ENCODE measurements around the gene ZBED1.
"Not testable (repeated sequence)": the region's sequence is repeated elsewhere in the genome, so short reads cannot be mapped to it uniquely, and the experiment has no call there.

ZBED1 gene

DNA sequence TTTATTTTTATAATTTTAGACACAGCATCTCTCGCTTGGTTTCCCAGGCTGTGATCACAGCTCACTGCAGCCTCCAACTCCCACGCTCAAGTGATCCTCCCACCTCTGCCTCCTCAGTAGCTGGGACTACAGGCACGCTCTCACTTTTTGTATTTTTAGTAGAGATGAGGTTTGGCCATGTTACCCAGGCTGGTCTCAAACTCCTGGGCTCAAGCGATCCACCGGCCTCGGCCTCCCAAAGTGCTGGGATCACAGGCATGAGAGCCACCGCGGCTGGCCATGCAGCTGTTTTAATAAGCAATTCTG is 39.1 kb downstream of the ZBED1 start:
- ATAC-seq (replicated peaks; ENCODE audit: extremely low read depth, poor library complexity, severe bottlenecking) = no peak
- no peaks in the 10 kb centered on the region for H3K36me3 Mint-ChIP-seq (ENCODE audit: insufficient read depth)
- H3K9me3 Mint-ChIP-seq = peaks cover 5% of the 10 kb centered on the region
- DNase-seq (ENCODE audit: low spot score in 2 of 2) = no peak
- H3K27ac Mint-ChIP-seq (ENCODE audit: low read depth) = peak overlapping the region; percentile 83
- H3K4me3 Mint-ChIP-seq = no peak overlapping the region
- H3K4me1 Mint-ChIP-seq = peaks cover 44% of the 10 kb centered on the region
- H3K27me3 Mint-ChIP-seq = no peaks in the 10 kb centered on the region

DNA sequence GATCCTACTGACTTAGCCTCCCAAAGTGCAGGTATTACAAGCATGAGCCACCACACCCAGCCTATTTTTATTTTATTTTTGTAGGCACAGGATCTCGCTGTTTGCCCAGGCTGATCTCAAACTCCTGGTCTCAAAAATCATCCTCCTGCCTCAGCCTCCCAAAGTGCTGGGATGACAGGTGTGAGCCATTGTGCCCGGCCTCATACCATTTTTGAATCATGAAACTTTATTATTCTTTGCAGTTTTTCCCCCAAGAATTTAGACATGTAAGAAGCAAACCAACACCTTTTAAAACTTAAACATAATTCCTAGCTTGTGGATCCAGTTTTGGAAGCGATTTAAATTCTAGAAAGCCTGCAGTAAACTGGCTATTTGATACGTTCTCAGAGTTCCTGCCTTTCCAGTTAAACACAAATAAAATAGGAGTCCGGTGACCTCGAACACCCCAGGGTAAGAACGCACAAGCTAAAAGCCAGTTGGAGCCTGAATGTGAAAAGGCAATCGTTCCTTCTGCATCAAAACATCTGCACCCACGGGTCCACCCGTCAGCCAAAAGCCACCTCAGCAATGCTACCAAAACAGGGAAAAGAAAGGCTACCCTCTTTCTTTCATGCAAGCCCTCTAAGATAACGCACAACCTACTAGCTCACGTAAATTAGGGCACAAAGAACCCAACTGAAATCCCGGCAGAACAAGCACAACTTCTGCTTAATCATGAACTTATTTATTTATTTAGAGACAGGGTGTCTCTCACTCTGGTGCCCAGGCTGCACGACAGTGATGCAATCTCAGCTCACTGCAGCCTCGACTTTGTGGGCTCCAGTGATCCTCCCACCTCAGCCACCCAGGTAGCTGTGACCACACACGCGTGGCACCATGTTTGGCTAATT is 39.7 kb downstream of the ZBED1 start:
- not testable (repeated sequence) for H3K36me3 Mint-ChIP-seq (ENCODE audit: insufficient read depth); ATAC-seq (replicated peaks; ENCODE audit: extremely low read depth, poor library complexity, severe bottlenecking); H3K27me3 Mint-ChIP-seq; DNase-seq (ENCODE audit: low spot score in 2 of 2); H3K4me3 Mint-ChIP-seq; H3K9me3 Mint-ChIP-seq
- Mint-ChIP-seq H3K4me1 (peaks cover 44% of the 10 kb centered on the region), H3K27ac (ENCODE audit: low read depth) (peak overlapping the region; percentile 83)

DNA sequence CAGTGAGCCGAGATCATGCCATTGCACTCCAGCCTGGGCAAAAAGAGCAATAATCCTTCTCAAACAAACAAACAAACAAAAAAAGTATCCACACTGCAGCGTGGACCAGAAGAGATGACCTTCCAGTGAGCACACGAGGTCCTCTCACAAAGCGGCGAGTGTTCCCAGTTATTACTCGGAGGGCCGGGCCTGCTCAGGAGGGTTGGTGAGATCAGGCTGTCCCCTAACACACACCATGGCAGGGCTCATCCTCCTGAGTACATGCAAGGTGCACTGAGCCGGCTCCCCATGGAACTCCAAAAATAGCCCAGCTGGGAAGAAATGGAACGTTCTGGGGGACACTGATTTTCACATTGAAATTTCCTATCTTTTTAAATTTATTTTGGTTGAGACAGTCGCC is 40.7 kb downstream of the ZBED1 start:
- DNase-seq (ENCODE audit: low spot score in 2 of 2); H3K27me3 Mint-ChIP-seq; ATAC-seq (replicated peaks; ENCODE audit: extremely low read depth, poor library complexity, severe bottlenecking); H3K27ac Mint-ChIP-seq (ENCODE audit: low read depth); H3K36me3 Mint-ChIP-seq (ENCODE audit: insufficient read depth); H3K9me3 Mint-ChIP-seq; H3K4me3 Mint-ChIP-seq: not testable (repeated sequence)
- peaks cover 36% of the 10 kb centered on the region for H3K4me1 Mint-ChIP-seq

DNA sequence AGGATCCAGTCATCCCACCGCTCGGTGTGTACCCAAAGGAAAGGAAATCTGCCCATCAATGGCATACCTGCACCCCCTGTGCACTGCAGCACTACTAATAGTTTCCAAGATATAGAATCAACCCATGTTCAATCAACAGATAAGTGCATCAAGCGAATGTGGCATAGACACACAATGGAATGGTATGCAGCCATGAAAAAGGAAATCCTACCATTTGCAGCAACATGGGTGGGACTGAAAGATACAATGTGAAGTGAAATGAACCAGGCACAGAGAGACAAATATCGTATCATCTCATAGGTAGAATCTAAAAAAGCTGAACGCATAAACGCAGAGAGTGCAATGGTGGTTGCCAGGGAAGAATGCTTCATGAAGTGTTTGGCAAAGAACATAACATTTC is 42.5 kb downstream of the ZBED1 start:
- DNase-seq (ENCODE audit: low spot score in 2 of 2) (no peak), ATAC-seq (replicated peaks; ENCODE audit: extremely low read depth, poor library complexity, severe bottlenecking) (no peak)
- peaks cover 5% of the 10 kb centered on the region for H3K9me3 Mint-ChIP-seq
- H3K27me3 Mint-ChIP-seq = no peaks in the 10 kb centered on the region
- peaks cover 26% of the 10 kb centered on the region for H3K4me1 Mint-ChIP-seq
- no peak overlapping the region for H3K27ac Mint-ChIP-seq (ENCODE audit: low read depth)
- no peaks in the 10 kb centered on the region for H3K36me3 Mint-ChIP-seq (ENCODE audit: insufficient read depth)
- H3K4me3 Mint-ChIP-seq = no peak overlapping the region

DNA sequence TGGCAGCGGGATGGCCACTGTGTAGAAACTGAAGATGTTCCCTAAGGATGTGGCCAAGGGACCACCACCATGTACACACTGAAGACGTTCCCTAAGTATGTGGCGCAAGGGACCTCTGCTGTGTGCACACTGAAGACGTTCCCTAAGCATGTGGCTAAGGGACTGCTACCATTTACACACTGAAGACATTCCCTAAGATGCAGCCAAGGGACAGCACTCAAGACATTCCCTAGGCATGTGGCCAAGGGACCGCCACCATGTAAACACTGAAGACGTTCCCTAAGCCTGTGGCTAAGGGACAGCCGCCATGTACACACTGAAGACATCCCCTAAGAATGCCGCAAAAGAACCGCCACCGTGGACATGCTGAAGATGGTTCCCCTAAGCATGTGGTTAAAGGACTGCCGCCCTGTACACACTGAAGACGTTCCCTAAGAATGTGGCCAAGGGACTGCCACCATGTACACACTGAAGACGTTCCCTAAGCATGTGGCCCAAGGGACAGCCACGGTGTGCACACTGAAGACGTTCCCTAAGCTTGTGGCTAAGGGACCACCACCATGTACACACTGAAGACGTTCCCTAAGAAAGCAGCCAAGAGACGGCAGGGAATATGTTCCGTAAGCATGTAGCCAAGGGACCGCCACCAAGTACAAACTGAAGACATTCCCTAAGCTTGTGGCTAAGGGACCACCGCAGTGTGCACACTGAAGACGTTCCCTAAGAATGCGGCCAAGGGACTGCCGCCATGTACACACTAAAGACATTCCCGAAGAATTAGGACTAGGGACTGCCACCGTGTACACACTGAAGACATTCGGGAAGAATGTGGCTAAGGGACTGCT is 43.3 kb downstream of the ZBED1 start:
- no peak overlapping the region for H3K4me3 Mint-ChIP-seq

DNA sequence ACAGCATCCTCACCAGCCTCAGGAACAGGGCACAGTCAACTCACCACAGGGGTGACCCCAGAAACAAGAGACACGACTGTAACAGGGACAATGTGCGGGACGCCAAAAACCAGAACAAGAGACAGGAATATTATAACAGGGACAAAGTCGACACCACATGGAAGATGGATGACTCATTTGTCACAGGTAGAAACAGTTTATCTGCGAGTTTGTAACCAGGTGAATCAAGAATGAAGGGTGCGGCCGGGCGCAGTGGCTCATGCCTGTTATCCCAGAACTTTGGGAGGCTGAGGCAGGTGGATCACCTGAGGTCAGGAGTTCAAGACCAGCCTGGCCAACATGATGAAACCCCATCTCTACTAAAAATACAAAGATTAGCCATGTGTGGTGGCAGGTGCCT is 44.7 kb downstream of the ZBED1 start:
- H3K27ac Mint-ChIP-seq (ENCODE audit: low read depth); H3K9me3 Mint-ChIP-seq; H3K4me3 Mint-ChIP-seq; DNase-seq (ENCODE audit: low spot score in 2 of 2); ATAC-seq (replicated peaks; ENCODE audit: extremely low read depth, poor library complexity, severe bottlenecking); H3K36me3 Mint-ChIP-seq (ENCODE audit: insufficient read depth); H3K27me3 Mint-ChIP-seq: not testable (repeated sequence)
- peaks cover 23% of the 10 kb centered on the region for H3K4me1 Mint-ChIP-seq

More for the DNA sequence above, 43.3 kb downstream of the ZBED1 start:
- no peak for DNase-seq (ENCODE audit: low spot score in 2 of 2)
- H3K9me3 Mint-ChIP-seq = peaks cover 5% of the 10 kb centered on the region
- ATAC-seq (replicated peaks; ENCODE audit: extremely low read depth, poor library complexity, severe bottlenecking) = no peak
- peaks cover 24% of the 10 kb centered on the region for H3K4me1 Mint-ChIP-seq
- H3K27ac Mint-ChIP-seq (ENCODE audit: low read depth) = no peak overlapping the region
- no peaks in the 10 kb centered on the region for H3K27me3 Mint-ChIP-seq
- no peaks in the 10 kb centered on the region for H3K36me3 Mint-ChIP-seq (ENCODE audit: insufficient read depth)

DNA sequence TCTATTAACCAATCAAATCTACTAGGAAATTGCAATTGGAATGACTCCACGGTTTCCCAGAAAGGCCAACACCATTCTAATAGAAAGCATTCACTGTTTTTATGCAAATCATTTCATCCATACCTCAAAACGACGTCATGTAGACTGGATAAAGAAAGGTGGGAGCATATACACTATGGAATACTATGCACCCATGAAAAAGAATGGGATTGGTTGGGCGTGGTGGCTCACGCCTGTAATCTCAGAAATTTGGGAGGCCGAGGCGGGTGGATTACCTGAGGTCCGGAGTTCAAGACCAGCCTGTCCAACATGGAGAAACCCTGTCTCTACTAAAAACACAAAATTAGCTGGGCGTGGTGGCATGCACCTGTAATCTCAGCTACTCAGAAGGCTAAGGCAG is 46.2 kb downstream of the ZBED1 start:
- not testable (repeated sequence) for H3K27me3 Mint-ChIP-seq; H3K36me3 Mint-ChIP-seq (ENCODE audit: insufficient read depth); DNase-seq (ENCODE audit: low spot score in 2 of 2); H3K27ac Mint-ChIP-seq (ENCODE audit: low read depth); ATAC-seq (replicated peaks; ENCODE audit: extremely low read depth, poor library complexity, severe bottlenecking); H3K4me3 Mint-ChIP-seq; H3K9me3 Mint-ChIP-seq
- H3K4me1 Mint-ChIP-seq = peaks cover 24% of the 10 kb centered on the region

DNA sequence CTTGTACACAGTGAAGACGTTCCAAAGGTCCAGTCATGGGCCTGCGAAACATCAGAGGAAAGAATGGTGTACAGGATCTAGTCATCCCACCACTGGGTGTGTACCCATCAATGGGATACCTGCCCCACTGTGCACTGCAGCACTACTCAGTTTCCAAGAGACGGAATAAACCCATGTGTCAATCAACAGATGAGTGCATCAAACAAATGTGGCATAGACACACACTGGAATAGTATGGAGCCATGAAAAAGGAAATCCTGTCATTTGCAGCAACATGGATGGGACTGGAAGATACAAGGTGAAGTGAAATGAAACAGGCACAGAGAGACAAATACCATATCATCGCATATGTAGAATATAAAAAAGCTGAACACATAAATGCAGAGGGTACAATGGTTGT is 48.0 kb downstream of the ZBED1 start:
- no peak for DNase-seq (ENCODE audit: low spot score in 2 of 2)
- Mint-ChIP-seq H3K27ac (ENCODE audit: low read depth) (no peak overlapping the region), H3K9me3 (no peaks in the 10 kb centered on the region), H3K4me1 (peaks cover 27% of the 10 kb centered on the region), H3K36me3 (ENCODE audit: insufficient read depth) (peaks cover 2% of the 10 kb centered on the region), H3K27me3 (no peaks in the 10 kb centered on the region), H3K4me3 (no peak overlapping the region)
- no peak for ATAC-seq (replicated peaks; ENCODE audit: extremely low read depth, poor library complexity, severe bottlenecking)

DNA sequence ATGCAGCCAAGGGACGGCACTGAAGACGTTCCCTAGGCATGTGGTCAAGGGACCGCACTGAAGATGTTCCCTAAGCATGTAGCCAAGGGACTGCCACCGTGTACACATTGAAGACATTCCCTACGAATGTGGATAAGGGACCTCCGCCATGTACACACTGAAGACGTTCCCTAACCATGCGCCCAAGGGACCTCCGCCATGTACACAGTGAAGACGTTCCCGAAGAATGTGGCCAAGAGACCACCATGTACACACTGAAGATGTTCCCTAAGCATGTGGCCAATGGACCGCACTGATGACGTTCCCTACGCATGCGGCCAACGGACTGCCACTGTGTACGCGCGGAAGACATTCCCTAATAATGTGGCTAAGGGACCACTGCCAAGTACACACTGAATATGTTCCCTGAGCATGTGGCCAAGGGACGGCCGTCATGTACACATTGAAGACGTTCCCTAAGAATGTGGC is 48.4 kb downstream of the ZBED1 start:
- Mint-ChIP-seq H3K9me3 (peaks cover 4% of the 10 kb centered on the region), H3K27ac (ENCODE audit: low read depth) (no peak overlapping the region), H3K27me3 (no peaks in the 10 kb centered on the region), H3K36me3 (ENCODE audit: insufficient read depth) (peaks cover 2% of the 10 kb centered on the region), H3K4me1 (peaks cover 26% of the 10 kb centered on the region), H3K4me3 (no peak overlapping the region)
- ATAC-seq (replicated peaks; ENCODE audit: extremely low read depth, poor library complexity, severe bottlenecking) = no peak
- DNase-seq (ENCODE audit: low spot score in 2 of 2) = no peak

DNA sequence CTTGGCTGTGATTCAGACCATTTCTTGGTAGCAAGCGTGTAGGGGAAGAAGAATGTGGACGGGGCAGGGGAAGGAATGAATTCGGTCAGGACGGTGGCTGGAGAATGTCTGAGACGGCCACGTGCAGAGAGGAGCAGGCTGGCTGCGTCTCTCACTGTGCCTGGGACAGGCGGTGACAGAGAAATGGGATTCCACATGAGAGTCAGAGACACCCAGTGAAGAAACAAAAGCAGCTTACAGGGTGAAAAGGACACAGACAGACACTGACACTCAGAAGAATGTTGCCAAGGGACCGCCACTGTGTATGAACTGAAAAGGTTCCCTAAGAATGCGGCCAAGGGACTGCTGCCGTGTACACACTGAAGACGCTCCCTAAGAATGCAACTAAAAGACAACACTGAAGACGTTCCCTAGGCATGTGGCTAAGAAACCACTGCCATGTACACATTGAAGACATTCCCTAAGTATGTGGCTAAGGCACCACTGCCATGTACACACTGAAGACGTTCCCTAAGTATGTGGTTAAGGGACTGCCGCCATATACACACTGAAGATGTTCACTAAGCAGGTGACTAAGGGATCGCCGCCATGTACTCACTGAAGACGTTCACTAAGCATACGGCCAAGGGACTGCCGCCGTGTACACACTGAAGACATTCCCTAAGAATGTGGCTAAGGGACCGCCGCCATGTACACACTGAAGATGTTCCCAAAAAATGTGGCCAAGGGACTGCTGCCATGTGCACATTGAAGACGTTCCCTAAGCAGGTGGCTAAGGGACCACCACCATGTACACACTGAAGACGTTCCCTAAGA is 49.1 kb downstream of the ZBED1 start:
- no peak for DNase-seq (ENCODE audit: low spot score in 2 of 2)
- Mint-ChIP-seq H3K4me1 (peaks cover 20% of the 10 kb centered on the region), H3K4me3 (no peak overlapping the region), H3K27ac (ENCODE audit: low read depth) (peak overlapping the region; percentile 24), H3K27me3 (no peaks in the 10 kb centered on the region), H3K36me3 (ENCODE audit: insufficient read depth) (peaks cover 2% of the 10 kb centered on the region), H3K9me3 (peaks cover 10% of the 10 kb centered on the region)
- ATAC-seq (replicated peaks; ENCODE audit: extremely low read depth, poor library complexity, severe bottlenecking) = no peak

DNA sequence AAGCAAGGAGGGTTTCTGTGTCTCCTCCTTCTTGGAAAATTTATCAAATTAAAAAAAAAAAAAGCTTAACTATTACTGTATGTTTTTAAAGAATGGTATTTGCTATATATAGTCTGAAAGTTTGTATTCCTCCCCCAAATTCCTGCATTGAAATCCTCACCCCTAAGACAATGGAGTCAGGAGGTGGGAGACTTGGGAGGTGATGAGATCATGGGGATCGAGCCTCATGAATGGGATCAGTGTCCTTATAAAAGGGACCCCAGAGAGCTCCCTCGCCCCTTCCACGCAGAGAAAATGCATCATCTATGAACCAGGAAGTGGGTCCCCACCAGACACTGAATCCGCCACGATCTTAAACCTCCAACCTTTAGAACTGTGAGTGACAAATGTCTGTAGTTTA is 50.1 kb downstream of the ZBED1 start:
- Mint-ChIP-seq H3K9me3 (peaks cover 10% of the 10 kb centered on the region), H3K4me3 (no peak overlapping the region), H3K27me3 (no peaks in the 10 kb centered on the region), H3K36me3 (ENCODE audit: insufficient read depth) (peaks cover 2% of the 10 kb centered on the region), H3K4me1 (peaks cover 17% of the 10 kb centered on the region), H3K27ac (ENCODE audit: low read depth) (peak overlapping the region; percentile 24)
- DNase-seq (ENCODE audit: low spot score in 2 of 2) (no peak), ATAC-seq (replicated peaks; ENCODE audit: extremely low read depth, poor library complexity, severe bottlenecking) (no peak)

DNA sequence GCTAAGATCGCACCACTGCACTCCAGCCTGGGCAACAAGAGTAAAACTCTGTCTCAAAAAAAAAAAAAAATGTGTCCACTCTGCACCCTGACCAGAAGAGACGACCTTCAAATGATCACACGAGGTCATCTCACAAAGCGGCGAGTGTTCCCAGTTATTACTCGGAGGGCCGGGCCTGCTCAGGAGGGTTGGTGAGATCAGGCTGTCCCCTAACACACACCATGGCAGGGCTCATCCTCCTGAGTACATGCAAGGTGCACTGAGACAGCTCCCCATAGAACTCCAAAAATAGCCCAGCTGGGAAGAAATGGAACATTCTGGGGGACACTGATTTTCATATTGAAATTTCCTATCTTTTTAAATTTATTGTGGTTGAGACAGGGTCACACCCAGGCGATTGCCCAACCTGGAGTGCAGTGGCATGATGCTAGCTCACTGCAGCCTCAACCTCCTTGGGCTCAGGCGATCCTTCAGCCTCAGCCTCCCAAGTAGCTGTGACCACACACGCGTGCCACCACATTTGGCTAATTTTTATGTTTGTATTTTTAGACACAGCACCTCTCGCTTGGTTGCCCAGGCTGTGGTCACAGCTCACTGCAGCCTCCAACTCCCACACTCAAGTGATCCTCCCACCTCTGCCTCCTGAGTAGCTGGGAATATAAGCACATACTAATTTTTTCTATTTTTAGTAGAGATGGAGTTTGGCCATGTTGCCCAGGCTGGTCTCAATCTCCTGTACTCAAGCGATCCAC is 51.5 kb downstream of the ZBED1 start:
- Mint-ChIP-seq H3K36me3 (ENCODE audit: insufficient read depth) (peaks cover 5% of the 10 kb centered on the region), H3K27ac (ENCODE audit: low read depth) (peak overlapping the region; percentile 68), H3K4me3 (no peak overlapping the region), H3K9me3 (peaks cover 10% of the 10 kb centered on the region), H3K4me1 (peaks cover 17% of the 10 kb centered on the region), H3K27me3 (no peaks in the 10 kb centered on the region)
- ATAC-seq (replicated peaks; ENCODE audit: extremely low read depth, poor library complexity, severe bottlenecking) (no peak), DNase-seq (ENCODE audit: low spot score in 2 of 2) (no peak)
